ENCODE results near the gene MED12L. TPM values are rescaled to one million over a fixed set of nuclear protein-coding genes. Genes with fewer than 3 reads are reported as not detected.

The MED12L gene
- total RNA-seq, 1 experiment from 2014 or later: 6.4 TPM

DNA sequence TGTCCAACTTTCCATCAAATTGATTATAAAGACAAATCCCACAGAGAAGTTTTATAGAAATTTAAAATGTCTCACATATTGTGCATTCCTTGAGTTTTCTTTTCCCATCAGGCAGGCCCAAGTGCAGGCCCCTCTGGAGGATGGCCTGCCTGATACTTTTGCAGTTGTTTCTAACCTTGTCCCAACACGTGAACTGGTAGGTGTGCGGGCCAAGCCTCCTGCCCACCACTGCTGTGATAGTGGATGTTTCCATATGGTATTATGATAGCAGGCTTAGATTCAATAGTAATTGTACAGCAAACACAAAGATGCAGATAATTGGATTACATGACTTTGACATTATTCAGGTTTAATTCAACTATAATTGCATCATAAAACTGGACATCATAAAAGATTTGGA is 297.6 kb downstream of the MED12L start:
- CTCF ChIA-PET: no interaction called here
- ATAC-seq (no peak), DNase-seq (ENCODE audit: low read depth, low spot score) (no peak)
- Histone ChIP-seq H3K9me2 (ENCODE audit: insufficient read depth) (no peaks in the 10 kb centered on the region), H3K27me3 (ENCODE audit: insufficient read depth, low read length) (no peaks in the 10 kb centered on the region), H3K4me1 (ENCODE audit: control insufficient read depth in 1 of 2, insufficient read depth in 2 of 2, low read length in 2 of 2) (no peaks in the 10 kb centered on the region), H3K4me2 (ENCODE audit: low read length) (no peak overlapping the region), H3K9ac (ENCODE audit: low read length) (no peak overlapping the region), H2AFZ (ENCODE audit: low read depth, low read length, poor library complexity, severe bottlenecking) (no peak overlapping the region), H3K4me3 (replicated peaks in 1 of 2; ENCODE audit: low read depth in 1 of 2, low read length in 2 of 2) (no peak overlapping the region), H3K9me3 (ENCODE audit: control insufficient read depth in 1 of 2, insufficient read depth in 1 of 2, low read depth in 1 of 2, low read length in 2 of 2) (no peaks in the 10 kb centered on the region), H3K36me3 (ENCODE audit: control insufficient read depth in 1 of 2, insufficient read depth in 2 of 2, low read length in 2 of 2) (no peaks in the 10 kb centered on the region), H3K79me2 (ENCODE audit: insufficient read depth, low read length) (no peaks in the 10 kb centered on the region), H4K20me1 (ENCODE audit: insufficient read depth) (no peaks in the 10 kb centered on the region), H3K27ac (ENCODE audit: low read depth, low read length) (no peak overlapping the region)
- BruUV-seq (replicated peaks): no TSS peak
- intact Hi-C loops (cut with micrococcal nuclease): no loop called here
- POLR2A ChIA-PET: no interaction called here
- TF ChIP-seq, protein P1, sequence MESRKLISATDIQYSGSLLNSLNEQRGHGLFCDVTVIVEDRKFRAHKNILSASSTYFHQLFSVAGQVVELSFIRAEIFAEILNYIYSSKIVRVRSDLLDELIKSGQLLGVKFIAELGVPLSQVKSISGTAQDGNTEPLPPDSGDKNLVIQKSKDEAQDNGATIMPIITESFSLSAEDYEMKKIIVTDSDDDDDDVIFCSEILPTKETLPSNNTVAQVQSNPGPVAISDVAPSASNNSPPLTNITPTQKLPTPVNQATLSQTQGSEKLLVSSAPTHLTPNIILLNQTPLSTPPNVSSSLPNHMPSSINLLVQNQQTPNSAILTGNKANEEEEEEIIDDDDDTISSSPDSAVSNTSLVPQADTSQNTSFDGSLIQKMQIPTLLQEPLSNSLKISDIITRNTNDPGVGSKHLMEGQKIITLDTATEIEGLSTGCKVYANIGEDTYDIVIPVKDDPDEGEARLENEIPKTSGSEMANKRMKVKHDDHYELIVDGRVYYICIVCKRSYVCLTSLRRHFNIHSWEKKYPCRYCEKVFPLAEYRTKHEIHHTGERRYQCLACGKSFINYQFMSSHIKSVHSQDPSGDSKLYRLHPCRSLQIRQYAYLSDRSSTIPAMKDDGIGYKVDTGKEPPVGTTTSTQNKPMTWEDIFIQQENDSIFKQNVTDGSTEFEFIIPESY (IDR thresholded peaks at IDR 0.05; ENCODE audit: extremely low read depth, insufficient replicate concordance, low read length): no peak
- no peak for TF ChIP-seq FOSL1 (IDR thresholded peaks at IDR 0.05; ENCODE audit: low read depth)
- no peak for TF ChIP-seq SRF (IDR thresholded peaks at IDR 0.05; ENCODE audit: low read depth)
- no peak for TF ChIP-seq SP1 (IDR thresholded peaks at IDR 0.05; ENCODE audit: low read depth)
- RAD21 ChIA-PET (ENCODE audit: low non-redundant PET in 1 of 2, low total read pairs in 2 of 2, uncharacterized antibody in 2 of 2, unreplicated experiment in 2 of 2): no interaction called here

DNA sequence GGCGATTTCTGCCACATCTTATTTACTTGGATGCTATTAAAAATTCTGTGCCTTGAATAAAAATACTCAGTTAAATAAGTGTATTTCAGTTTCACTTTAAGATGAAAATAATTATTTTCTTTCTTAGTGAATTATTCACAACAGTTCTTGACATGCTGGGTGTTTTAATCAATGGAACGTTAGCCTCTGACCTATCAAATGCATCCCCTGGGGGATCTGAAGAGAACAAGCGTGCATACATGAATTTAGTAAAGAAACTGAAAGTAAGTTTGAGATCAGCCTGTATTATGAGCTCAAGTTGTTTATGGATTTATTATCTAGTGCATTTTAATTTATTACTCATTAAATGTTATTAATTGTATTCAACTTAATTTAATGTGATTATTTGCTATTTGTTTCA is 298.5 kb downstream of the MED12L start:
- H3K4me2 ChIP-seq (ENCODE audit: low read length): no peak overlapping the region
- no peak overlapping the region for H3K9ac ChIP-seq (ENCODE audit: low read length)
- intact Hi-C loops (cut with micrococcal nuclease): no loop called here
- no TSS peak for BruUV-seq (replicated peaks)
- no peaks in the 10 kb centered on the region for H3K79me2 ChIP-seq (ENCODE audit: insufficient read depth, low read length)
- H2AFZ ChIP-seq (ENCODE audit: low read depth, low read length, poor library complexity, severe bottlenecking): no peak overlapping the region
- no peak for TF ChIP-seq POLR2AphosphoS5 (IDR thresholded peaks at IDR 0.05; ENCODE audit: low read depth, low read length)
- no peak for TF ChIP-seq CEBPB (IDR thresholded peaks at IDR 0.05; ENCODE audit: low read depth)
- TF ChIP-seq RAD21 (IDR thresholded peaks at IDR 0.05; ENCODE audit: low read depth): no peak
- TF ChIP-seq, protein P1 (IDR thresholded peaks at IDR 0.05; ENCODE audit: extremely low read depth, insufficient replicate concordance, low read length): no peak
- TF ChIP-seq FOSL1 (IDR thresholded peaks at IDR 0.05; ENCODE audit: low read depth): no peak
- TF ChIP-seq JUND (IDR thresholded peaks at IDR 0.05): no peak
- TF ChIP-seq, protein P2, sequence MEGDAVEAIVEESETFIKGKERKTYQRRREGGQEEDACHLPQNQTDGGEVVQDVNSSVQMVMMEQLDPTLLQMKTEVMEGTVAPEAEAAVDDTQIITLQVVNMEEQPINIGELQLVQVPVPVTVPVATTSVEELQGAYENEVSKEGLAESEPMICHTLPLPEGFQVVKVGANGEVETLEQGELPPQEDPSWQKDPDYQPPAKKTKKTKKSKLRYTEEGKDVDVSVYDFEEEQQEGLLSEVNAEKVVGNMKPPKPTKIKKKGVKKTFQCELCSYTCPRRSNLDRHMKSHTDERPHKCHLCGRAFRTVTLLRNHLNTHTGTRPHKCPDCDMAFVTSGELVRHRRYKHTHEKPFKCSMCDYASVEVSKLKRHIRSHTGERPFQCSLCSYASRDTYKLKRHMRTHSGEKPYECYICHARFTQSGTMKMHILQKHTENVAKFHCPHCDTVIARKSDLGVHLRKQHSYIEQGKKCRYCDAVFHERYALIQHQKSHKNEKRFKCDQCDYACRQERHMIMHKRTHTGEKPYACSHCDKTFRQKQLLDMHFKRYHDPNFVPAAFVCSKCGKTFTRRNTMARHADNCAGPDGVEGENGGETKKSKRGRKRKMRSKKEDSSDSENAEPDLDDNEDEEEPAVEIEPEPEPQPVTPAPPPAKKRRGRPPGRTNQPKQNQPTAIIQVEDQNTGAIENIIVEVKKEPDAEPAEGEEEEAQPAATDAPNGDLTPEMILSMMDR (IDR thresholded peaks at IDR 0.05 in 2 of 3, conservative IDR thresholded peaks at IDR 0.05 in 1 of 3; ENCODE audit: borderline replicate concordance in 1 of 3, insufficient read depth in 1 of 3, low read depth in 2 of 3, low read length in 2 of 3): no peak
- TF ChIP-seq EZH2 (IDR thresholded peaks at IDR 0.05): no peak
- no peak for TF ChIP-seq CBX3 (IDR thresholded peaks at IDR 0.05; ENCODE audit: low read depth)
- TF ChIP-seq ZNF274 (IDR thresholded peaks at IDR 0.05; ENCODE audit: low read depth, low read length): no peak
- TF ChIP-seq ELF1 (IDR thresholded peaks at IDR 0.05; ENCODE audit: borderline replicate concordance, low read depth): no peak
- TF ChIP-seq ZFX (IDR thresholded peaks at IDR 0.05): no peak
- TF ChIP-seq YY1 (IDR thresholded peaks at IDR 0.05; ENCODE audit: extremely low read depth, insufficient replicate concordance, low read depth, low read length): no peak
- ChIA-PET RAD21 (ENCODE audit: low non-redundant PET in 1 of 2, low total read pairs in 2 of 2, uncharacterized antibody in 2 of 2, unreplicated experiment in 2 of 2) (no interaction called here), CTCF (no interaction called here), POLR2A (no interaction called here)
- H3K4me3 ChIP-seq (replicated peaks in 1 of 2; ENCODE audit: low read depth in 1 of 2, low read length in 2 of 2): no peak overlapping the region
- no peaks in the 10 kb centered on the region for H4K20me1 ChIP-seq (ENCODE audit: insufficient read depth)
- H3K9me3 ChIP-seq (ENCODE audit: control insufficient read depth in 1 of 2, insufficient read depth in 1 of 2, low read depth in 1 of 2, low read length in 2 of 2): no peaks in the 10 kb centered on the region
- no peak overlapping the region for H3K27ac ChIP-seq (ENCODE audit: low read depth, low read length)
- H3K9me2 ChIP-seq (ENCODE audit: insufficient read depth): no peaks in the 10 kb centered on the region
- no peak for DNase-seq (ENCODE audit: low read depth, low spot score)
- H3K36me3 ChIP-seq (ENCODE audit: control insufficient read depth in 1 of 2, insufficient read depth in 2 of 2, low read length in 2 of 2): no peaks in the 10 kb centered on the region
- ATAC-seq: no peak
- no peaks in the 10 kb centered on the region for H3K4me1 ChIP-seq (ENCODE audit: control insufficient read depth in 1 of 2, insufficient read depth in 2 of 2, low read length in 2 of 2)
- no peaks in the 10 kb centered on the region for H3K27me3 ChIP-seq (ENCODE audit: insufficient read depth, low read length)
